K562 (cell line): Measurements from ENCODE around the gene CACNB1.

ENCODE experiments used
- MYC ChIP-seq, 2 experiments: fragments of 250-450 bp in 1 of 2; sonication (Bioruptor Pico) in 1 of 2; IDR thresholded peaks; 2 replicates each; pipeline versions ENCODE4 v1.5.1 to v1.6.1; 2012 to 2021; ENCODE audit warnings: low read depth in 2 of 2, borderline replicate concordance in 1 of 2, improper control_type of control experiment in 1 of 2, low read length in 1 of 2, mild to moderate bottlenecking in 1 of 2, moderate library complexity in 1 of 2
- SOX6 ChIP-seq: fragments of 450-650 bp; IDR thresholded peaks from 2 replicates; pipeline ENCODE4 v1.6.1; 2014; ENCODE audit warnings: mild to moderate bottlenecking
- SPI1 ChIP-seq: IDR thresholded peaks from 2 replicates; pipeline ENCODE4 v1.6.1; 2011; ENCODE audit warnings: low read depth, low read length, control low read depth, borderline replicate concordance

DNA sequence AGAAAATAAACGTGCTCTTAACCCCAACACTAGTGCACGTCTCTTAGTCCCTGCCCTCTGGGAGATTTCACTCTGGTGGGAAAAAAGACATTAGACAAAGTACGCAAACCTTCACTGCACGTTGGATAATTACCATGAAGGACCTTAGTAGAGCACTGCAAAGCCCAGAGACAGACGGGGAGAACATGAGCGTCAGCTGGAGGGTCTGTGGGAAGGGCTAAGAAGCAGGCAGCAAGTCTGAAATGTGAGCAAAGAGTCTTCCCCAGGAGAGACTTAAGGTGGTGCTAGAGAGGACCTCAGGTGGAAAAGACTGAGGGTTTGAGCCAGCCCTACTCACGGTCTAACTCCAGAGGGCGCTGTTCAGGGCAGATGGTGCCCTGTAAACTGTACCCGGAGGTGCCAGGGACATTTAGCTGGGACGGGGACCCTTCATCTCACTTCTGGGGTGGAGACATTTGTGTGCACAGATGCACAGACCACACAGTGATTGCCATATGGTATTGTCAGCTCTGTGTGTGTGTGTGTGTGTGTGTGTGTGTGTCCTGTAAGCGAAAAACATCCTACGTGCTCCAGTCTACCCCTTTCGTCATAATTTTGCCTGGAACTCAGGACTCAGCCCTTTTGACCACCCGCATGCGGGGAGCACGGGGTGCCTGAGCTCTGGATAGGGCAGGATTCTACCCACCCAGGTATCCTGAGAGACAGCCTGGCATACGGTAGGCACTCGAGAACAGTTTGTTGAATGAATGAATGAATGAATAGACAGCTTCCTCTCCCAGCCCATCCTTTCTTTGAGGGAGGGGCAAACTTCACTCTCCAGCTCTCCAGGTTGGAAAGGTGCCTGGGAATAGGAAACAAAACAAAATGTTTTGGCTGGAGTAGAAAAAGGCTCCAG is 38.3 kb upstream of the CACNB1 start:
- TF ChIP-seq MYC (IDR thresholded peaks at IDR 0.05; ENCODE audit: low read depth, low read length) (no peak), MYC (CRISPR knock-in tag; IDR thresholded peaks at IDR 0.05; ENCODE audit: borderline replicate concordance, low read depth) (no peak), SOX6 (no peak), SPI1 (no peak)
